ENCODE data around the gene TMPRSS7. TPM values are rescaled to one million over a fixed set of nuclear protein-coding genes. Genes with fewer than 3 reads are reported as not detected.

TMPRSS7 gene
- total and polyA plus RNA-seq, 5 donors: not detected

- intact Hi-C loops (cut with DNase I): no loop called here
- ATAC-seq: peak; percentile 82 to 86
- H3K4me1 ChIP-seq (ENCODE audit: control insufficient read depth, insufficient read depth, low read length): peaks cover 5% of the 10 kb centered on the region
- H3K27me3 ChIP-seq (ENCODE audit: control insufficient read depth, insufficient read depth): no peaks in the 10 kb centered on the region
- WGBS: 35% methylated on average over 19 of the region's 19 CpGs
- DNase-seq: peak; percentile 63 to 79 (median 72)
- H3K4me3 ChIP-seq (ENCODE audit: low read length): no peak overlapping the region
- H3K27ac ChIP-seq (ENCODE audit: low read length): peak overlapping the region; percentile 59
- no peaks in the 10 kb centered on the region for H3K9me3 ChIP-seq (ENCODE audit: control insufficient read depth, low read length)
These were observed 21.3 kb upstream of the TMPRSS7 start for GRCh38 chr3:112013058-112013783.

GRCh38 chr3:112013784-112014143 is 20.8 kb upstream of the TMPRSS7 start:
- intact Hi-C loops (cut with DNase I): no loop called here
- Histone ChIP-seq H3K9me3 (ENCODE audit: control insufficient read depth, low read length) (no peaks in the 10 kb centered on the region), H3K4me1 (ENCODE audit: control insufficient read depth, insufficient read depth, low read length) (peaks cover 5% of the 10 kb centered on the region), H3K4me3 (ENCODE audit: low read length) (no peak overlapping the region), H3K27ac (ENCODE audit: low read length) (no peak overlapping the region), H3K27me3 (ENCODE audit: control insufficient read depth, insufficient read depth) (no peaks in the 10 kb centered on the region)
- ATAC-seq (peak in 1 of 2 donors; percentile 6), DNase-seq (no peak)
- 58% methylated on average over 5 of the region's 5 CpGs for WGBS

- no peak for ATAC-seq
- Histone ChIP-seq H3K27ac (ENCODE audit: low read length) (no peak overlapping the region), H3K4me1 (ENCODE audit: control insufficient read depth, insufficient read depth, low read length) (no peaks in the 10 kb centered on the region), H3K27me3 (ENCODE audit: control insufficient read depth, insufficient read depth) (no peaks in the 10 kb centered on the region), H3K4me3 (ENCODE audit: low read length) (no peak overlapping the region), H3K9me3 (ENCODE audit: control insufficient read depth, low read length) (no peaks in the 10 kb centered on the region)
- intact Hi-C loops (cut with DNase I): no loop called here
- no peak for DNase-seq
These were observed 17.4 kb upstream of the TMPRSS7 start for GRCh38 chr3:112017091-112017490.

DNA sequence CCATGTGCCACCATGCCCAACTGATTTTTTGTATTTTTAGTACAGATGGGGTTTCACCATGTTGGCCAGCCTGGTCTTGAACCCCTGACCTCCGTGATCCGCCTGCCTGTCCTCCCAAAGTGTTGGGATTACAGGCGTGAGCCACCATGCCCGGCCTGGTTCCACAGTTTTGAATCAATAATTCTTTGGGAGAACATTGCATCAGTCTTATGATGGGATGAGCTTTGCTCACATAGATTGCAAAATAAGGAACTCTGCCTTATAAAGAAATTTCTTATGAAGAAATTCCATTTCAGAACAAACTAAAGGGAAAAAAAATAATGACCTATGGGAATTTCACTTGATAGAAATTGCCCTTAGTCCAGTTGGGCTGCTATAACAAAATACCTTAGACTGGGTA is 15.8 kb upstream of the TMPRSS7 start:
- DNase-seq (no peak), ATAC-seq (no peak)
- Histone ChIP-seq H3K27ac (ENCODE audit: low read length) (no peak overlapping the region), H3K27me3 (ENCODE audit: control insufficient read depth, insufficient read depth) (no peaks in the 10 kb centered on the region), H3K4me1 (ENCODE audit: control insufficient read depth, insufficient read depth, low read length) (no peaks in the 10 kb centered on the region), H3K9me3 (ENCODE audit: control insufficient read depth, low read length) (no peaks in the 10 kb centered on the region), H3K4me3 (ENCODE audit: low read length) (no peak overlapping the region)
- WGBS: 96% methylated on average over 4 of the region's 4 CpGs
- intact Hi-C loops (cut with DNase I): no loop called here

DNA sequence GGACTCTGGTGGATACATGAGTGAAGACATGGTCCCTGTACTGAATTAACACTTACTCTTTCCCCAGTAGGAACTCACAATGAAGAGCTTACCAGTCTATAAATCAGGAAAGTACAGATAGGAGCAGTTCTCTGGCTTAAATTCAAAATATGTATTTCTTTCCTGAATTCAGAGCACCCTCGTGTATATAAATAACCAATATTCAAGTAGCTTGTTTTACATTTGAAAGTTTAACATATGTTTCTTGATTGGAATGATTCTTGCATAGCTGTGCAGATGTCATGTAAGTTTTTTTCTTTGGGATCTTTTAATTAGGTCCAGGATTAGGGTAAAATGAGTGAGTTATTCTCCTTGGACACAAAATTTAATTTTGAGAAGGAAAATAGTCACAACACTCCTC is 14.8 kb upstream of the TMPRSS7 start:
- intact Hi-C loops (cut with DNase I): no loop called here
- H3K4me1 ChIP-seq (ENCODE audit: control insufficient read depth, insufficient read depth, low read length): no peaks in the 10 kb centered on the region
- H3K27ac ChIP-seq (ENCODE audit: low read length): no peak overlapping the region
- 77% methylated on average over 1 of the region's 1 CpG for WGBS
- ATAC-seq: no peak
- DNase-seq: no peak
- no peaks in the 10 kb centered on the region for H3K27me3 ChIP-seq (ENCODE audit: control insufficient read depth, insufficient read depth)
- H3K4me3 ChIP-seq (ENCODE audit: low read length): no peak overlapping the region
- H3K9me3 ChIP-seq (ENCODE audit: control insufficient read depth, low read length): no peaks in the 10 kb centered on the region

- H3K9me3 ChIP-seq (ENCODE audit: control insufficient read depth, low read length): no peaks in the 10 kb centered on the region
- H3K27ac ChIP-seq (ENCODE audit: low read length): no peak overlapping the region
- 69% methylated on average over 1 of the region's 1 CpG for WGBS
- H3K27me3 ChIP-seq (ENCODE audit: control insufficient read depth, insufficient read depth): no peaks in the 10 kb centered on the region
- DNase-seq: no peak
- H3K4me1 ChIP-seq (ENCODE audit: control insufficient read depth, insufficient read depth, low read length): no peaks in the 10 kb centered on the region
- no peak overlapping the region for H3K4me3 ChIP-seq (ENCODE audit: low read length)
- no peak for ATAC-seq
- intact Hi-C loops (cut with DNase I): no loop called here
These were observed 13.9 kb upstream of the TMPRSS7 start for GRCh38 chr3:112020674-112021085.

DNA sequence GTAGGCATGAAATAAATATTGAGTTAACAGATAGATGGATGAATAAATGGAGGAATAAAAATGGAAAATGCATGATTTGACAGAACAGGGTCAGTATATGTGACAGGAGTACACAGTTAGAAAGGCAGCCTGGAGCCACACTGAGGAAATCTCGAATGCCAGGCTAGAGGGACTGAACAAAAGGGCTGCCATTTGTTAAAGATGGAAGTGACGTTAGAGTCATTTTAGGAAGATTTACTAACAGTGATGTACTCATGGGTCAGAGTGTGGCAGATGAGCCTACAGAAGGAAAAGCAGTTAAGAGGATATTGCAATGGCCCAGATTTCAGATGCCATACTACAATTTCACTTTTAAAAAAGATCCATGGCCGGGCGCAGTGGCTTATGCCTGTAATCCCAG is 7.4 kb upstream of the TMPRSS7 start:
- intact Hi-C loops (cut with DNase I): no loop called here
- Histone ChIP-seq H3K9me3 (ENCODE audit: control insufficient read depth, low read length) (no peaks in the 10 kb centered on the region), H3K4me3 (ENCODE audit: low read length) (no peak overlapping the region), H3K27me3 (ENCODE audit: control insufficient read depth, insufficient read depth) (no peaks in the 10 kb centered on the region), H3K4me1 (ENCODE audit: control insufficient read depth, insufficient read depth, low read length) (no peaks in the 10 kb centered on the region), H3K27ac (ENCODE audit: low read length) (no peak overlapping the region)
- no peak for DNase-seq
- ATAC-seq: no peak
- 89% methylated on average over 4 of the region's 4 CpGs for WGBS

DNA sequence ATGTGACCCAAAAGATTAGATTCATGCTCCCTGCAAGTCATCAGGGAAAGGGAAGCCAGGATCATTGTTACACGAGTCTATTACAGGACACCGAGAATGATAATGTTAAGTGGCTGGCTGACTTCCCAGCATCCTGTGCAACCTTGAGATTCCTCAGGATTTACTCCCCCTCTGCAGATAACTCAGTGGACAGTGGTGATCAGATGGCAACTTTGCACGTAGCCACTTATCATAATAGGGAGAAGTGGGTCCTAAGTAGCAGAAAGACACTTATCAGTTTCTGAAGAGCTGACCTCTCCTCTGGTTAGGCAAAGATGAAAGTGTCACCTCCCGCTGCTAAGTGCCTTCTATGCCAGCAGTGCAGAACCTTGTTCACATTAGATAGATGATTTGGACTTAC is 6.7 kb upstream of the TMPRSS7 start:
- ATAC-seq: peak; percentile 58 to 77

GRCh38 chr3:112030901-112031300 is 3.6 kb upstream of the TMPRSS7 start:
- H3K4me1 ChIP-seq (ENCODE audit: control insufficient read depth, insufficient read depth, low read length): no peaks in the 10 kb centered on the region
- intact Hi-C loops (cut with DNase I): no loop called here
- H3K27me3 ChIP-seq (ENCODE audit: control insufficient read depth, insufficient read depth): no peaks in the 10 kb centered on the region
- 92% methylated on average over 5 of the region's 5 CpGs for WGBS
- H3K9me3 ChIP-seq (ENCODE audit: control insufficient read depth, low read length): no peaks in the 10 kb centered on the region
- no peak overlapping the region for H3K4me3 ChIP-seq (ENCODE audit: low read length)
- no peak for DNase-seq
- no peak overlapping the region for H3K27ac ChIP-seq (ENCODE audit: low read length)
- no peak for ATAC-seq

More for the DNA sequence above, 6.7 kb upstream of the TMPRSS7 start:
- H3K4me3 ChIP-seq (ENCODE audit: low read length): no peak overlapping the region
- H3K27ac ChIP-seq (ENCODE audit: low read length): no peak overlapping the region
- DNase-seq: peak in 1 of 3 donors; percentile 46
- no peaks in the 10 kb centered on the region for H3K9me3 ChIP-seq (ENCODE audit: control insufficient read depth, low read length)
- H3K4me1 ChIP-seq (ENCODE audit: control insufficient read depth, insufficient read depth, low read length): no peaks in the 10 kb centered on the region
- intact Hi-C loops (cut with DNase I): no loop called here
- WGBS: 33% methylated on average over 4 of the region's 4 CpGs
- no peaks in the 10 kb centered on the region for H3K27me3 ChIP-seq (ENCODE audit: control insufficient read depth, insufficient read depth)

DNA sequence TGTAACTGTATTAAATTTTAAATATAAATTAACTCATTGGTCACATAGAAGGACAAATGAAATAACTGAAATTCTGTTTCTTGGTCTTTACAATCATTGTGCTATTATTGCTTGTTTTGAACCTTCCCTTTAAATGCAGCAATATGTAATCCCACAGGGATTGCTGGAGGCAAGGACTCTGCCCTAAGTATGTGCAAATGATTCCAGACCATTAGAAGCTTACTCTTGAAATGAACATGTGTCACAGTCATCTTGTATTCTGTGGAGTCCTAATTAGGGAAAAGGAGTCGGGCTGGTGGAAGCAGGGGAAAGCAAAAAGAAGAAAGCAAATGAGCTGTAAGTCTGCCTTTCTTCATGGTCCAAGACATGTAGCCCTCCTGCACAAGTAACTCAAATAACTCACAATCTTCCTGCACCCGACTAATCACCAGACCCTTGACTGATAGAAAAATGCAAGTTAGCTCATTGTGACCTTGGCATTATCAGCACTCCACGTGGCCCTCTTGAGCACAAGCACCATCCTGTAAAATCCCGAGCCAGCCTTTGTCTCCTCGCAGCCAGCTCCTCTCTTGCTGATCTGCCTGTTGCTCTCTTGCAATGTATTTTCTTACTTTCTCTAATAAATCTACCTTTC is 2.3 kb upstream of the TMPRSS7 start:
- no peaks in the 10 kb centered on the region for H3K27me3 ChIP-seq (ENCODE audit: control insufficient read depth, insufficient read depth)

GRCh38 chr3:112035241-112035640 is 705 bp downstream of the TMPRSS7 start:
- Histone ChIP-seq H3K27ac (ENCODE audit: low read length) (no peak overlapping the region), H3K4me1 (ENCODE audit: control insufficient read depth, insufficient read depth, low read length) (no peaks in the 10 kb centered on the region), H3K4me3 (ENCODE audit: low read length) (no peak overlapping the region), H3K9me3 (ENCODE audit: control insufficient read depth, low read length) (no peaks in the 10 kb centered on the region), H3K27me3 (ENCODE audit: control insufficient read depth, insufficient read depth) (no peaks in the 10 kb centered on the region)
- intact Hi-C loops (cut with DNase I): no loop called here
- ATAC-seq (no peak), DNase-seq (no peak)
- 79% methylated on average over 3 of the region's 3 CpGs for WGBS

More for the DNA sequence above, 2.3 kb upstream of the TMPRSS7 start:
- 40% methylated on average over 5 of the region's 5 CpGs for WGBS
- ATAC-seq (no peak), DNase-seq (no peak)
- intact Hi-C loops (cut with DNase I): no loop called here
- Histone ChIP-seq H3K9me3 (ENCODE audit: control insufficient read depth, low read length) (no peaks in the 10 kb centered on the region), H3K4me1 (ENCODE audit: control insufficient read depth, insufficient read depth, low read length) (no peaks in the 10 kb centered on the region), H3K27ac (ENCODE audit: low read length) (no peak overlapping the region), H3K4me3 (ENCODE audit: low read length) (no peak overlapping the region)
